Fibroblast of skin of right quadriceps (primary cell): ENCODE results near the gene VIPR2.
"Not testable (repeated sequence)": the region's sequence is repeated elsewhere in the genome, so short reads cannot be mapped to it uniquely, and the experiment has no call there.

ENCODE experiments used
- DNase-seq: peaks from one replicate; pipeline ENCODE4 v3.0.0-alpha.2; 2013

The VIPR2 gene

GRCh38 chr7:159138508-159138907 is 6.2 kb downstream of the VIPR2 start:
- DNase-seq = no peak

GRCh38 chr7:159137906-159138305 is 6.8 kb downstream of the VIPR2 start:
- no peak for DNase-seq

- DNase-seq = no peak
These were observed 7.8 kb downstream of the VIPR2 start for GRCh38 chr7:159136846-159137245.

- DNase-seq = no peak
These were observed 8.2 kb downstream of the VIPR2 start for GRCh38 chr7:159136442-159136841.

- no peak for DNase-seq
These were observed 8.7 kb downstream of the VIPR2 start for GRCh38 chr7:159136013-159136412.

GRCh38 chr7:159132670-159133443 is 11.8 kb downstream of the VIPR2 start:
- not testable (repeated sequence) for DNase-seq

- no peak for DNase-seq
These were observed 13.8 kb downstream of the VIPR2 start for GRCh38 chr7:159130820-159131219.

GRCh38 chr7:159130199-159130775 is 14.4 kb downstream of the VIPR2 start:
- no peak for DNase-seq

GRCh38 chr7:159128767-159129166 is 15.9 kb downstream of the VIPR2 start:
- no peak for DNase-seq

GRCh38 chr7:159127691-159128642 is 16.7 kb downstream of the VIPR2 start:
- no peak for DNase-seq

GRCh38 chr7:159126311-159127260 is 18.1 kb downstream of the VIPR2 start:
- DNase-seq = no peak

GRCh38 chr7:159125955-159126270 is 18.8 kb downstream of the VIPR2 start:
- no peak for DNase-seq

- no peak for DNase-seq
These were observed 19.3 kb downstream of the VIPR2 start for GRCh38 chr7:159125104-159125954.

- not testable (repeated sequence) for DNase-seq
These were observed 20.9 kb downstream of the VIPR2 start for GRCh38 chr7:159123793-159124192.

- DNase-seq = not testable (repeated sequence)
These were observed 21.4 kb downstream of the VIPR2 start for GRCh38 chr7:159123294-159123693.

- DNase-seq = no peak
These were observed 22.4 kb downstream of the VIPR2 start for GRCh38 chr7:159122276-159122675.

- DNase-seq = no peak
These were observed 23.2 kb downstream of the VIPR2 start for GRCh38 chr7:159121476-159121875.

GRCh38 chr7:159121068-159121467 is 23.6 kb downstream of the VIPR2 start:
- DNase-seq = no peak

GRCh38 chr7:159120540-159120919 is 24.1 kb downstream of the VIPR2 start:
- no peak for DNase-seq

GRCh38 chr7:159119851-159120539 is 24.7 kb downstream of the VIPR2 start:
- DNase-seq = no peak
